Testis (tissue), 2 donors: ENCODE measurements around the gene SCAMP2.

Experiments
- CTCF ChIP-seq, 3 experiments: fragments of 450-650 bp in 2 of 3; fragments of 200-600 bp in 1 of 3; sonication (generic) in 1 of 3; IDR thresholded peaks; one replicate each; pipeline ENCODE4 v1.5.1; 2016 to 2019; ENCODE audit warnings: antibody characterized with exemption in 3 of 3, mild to moderate bottlenecking in 2 of 3, moderate library complexity in 1 of 3
- POLR2A ChIP-seq: fragments of 450-650 bp; IDR thresholded peaks from one replicate; pipeline ENCODE4 v1.6.1; 2017; ENCODE audit warnings: antibody characterized with exemption, mild to moderate bottlenecking, moderate library complexity

DNA sequence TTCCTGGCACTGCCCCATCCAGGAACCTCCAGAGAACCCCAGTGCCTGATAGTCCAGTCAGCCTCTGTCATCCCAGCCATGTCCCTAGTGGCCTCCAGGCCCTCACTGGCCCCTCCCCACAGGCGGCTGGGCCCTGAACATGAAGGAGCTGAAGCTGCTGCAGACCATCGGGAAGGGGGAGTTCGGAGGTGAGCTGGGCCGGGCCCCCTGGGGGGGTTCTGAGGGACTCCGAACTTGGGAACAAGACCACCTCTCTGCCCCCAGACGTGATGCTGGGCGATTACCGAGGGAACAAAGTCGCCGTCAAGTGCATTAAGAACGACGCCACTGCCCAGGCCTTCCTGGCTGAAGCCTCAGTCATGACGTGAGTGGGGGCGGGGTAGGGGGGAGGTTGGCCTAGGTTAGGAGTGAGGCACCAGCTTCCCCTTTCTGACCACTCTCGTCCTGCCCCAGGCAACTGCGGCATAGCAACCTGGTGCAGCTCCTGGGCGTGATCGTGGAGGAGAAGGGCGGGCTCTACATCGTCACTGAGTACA lies 72.5 kb downstream of the SCAMP2 start:
- TF ChIP-seq CTCF (IDR thresholded peaks at IDR 0.05) (no peak), POLR2A (no peak)
